Stimulated activated naive CD8-positive, alpha-beta T cell treated with anti-CD3 and anti-CD28 coated beads, Interleukin-15, amount 100 ng/mL, for 72 hours (primary cell): Measurements from ENCODE around the gene TMEM121B.

Experiments used
- ATAC-seq: fragments of 150-1000 bp; cut with Tn5 transposase; 2 replicates; pipeline ENCODE4 v1.10.0; 2021; ENCODE audit warnings: mild to moderate bottlenecking, moderate library complexity
- DNase-seq, 2 donors: peaks; one replicate each; pipeline ENCODE4 v3.0.0; 2021 to 2022
- H3K27ac Mint-ChIP-seq, 2 donors: one replicate each; pipeline ENCODE4 v1.8.0; 2022; ENCODE audit warnings: mild to moderate bottlenecking in 2 of 2, mixed read lengths in 2 of 2, moderate library complexity in 2 of 2
- H3K27me3 Mint-ChIP-seq: one replicate; pipeline ENCODE4 v1.8.0; 2022; ENCODE audit warnings: mixed read lengths
- H3K4me1 Mint-ChIP-seq: one replicate; pipeline ENCODE4 v1.8.0; 2022; ENCODE audit warnings: mild to moderate bottlenecking, mixed read lengths
- H3K4me3 Mint-ChIP-seq, 2 donors: one replicate each; pipeline ENCODE4 v1.8.0; 2022; ENCODE audit warnings: mild to moderate bottlenecking in 2 of 2, mixed read lengths in 2 of 2, moderate library complexity in 1 of 2
- H3K9me3 Mint-ChIP-seq, 2 donors: one replicate each; pipeline ENCODE4 v1.8.0; 2022; ENCODE audit warnings: mixed read lengths in 2 of 2

The TMEM121B gene

DNA sequence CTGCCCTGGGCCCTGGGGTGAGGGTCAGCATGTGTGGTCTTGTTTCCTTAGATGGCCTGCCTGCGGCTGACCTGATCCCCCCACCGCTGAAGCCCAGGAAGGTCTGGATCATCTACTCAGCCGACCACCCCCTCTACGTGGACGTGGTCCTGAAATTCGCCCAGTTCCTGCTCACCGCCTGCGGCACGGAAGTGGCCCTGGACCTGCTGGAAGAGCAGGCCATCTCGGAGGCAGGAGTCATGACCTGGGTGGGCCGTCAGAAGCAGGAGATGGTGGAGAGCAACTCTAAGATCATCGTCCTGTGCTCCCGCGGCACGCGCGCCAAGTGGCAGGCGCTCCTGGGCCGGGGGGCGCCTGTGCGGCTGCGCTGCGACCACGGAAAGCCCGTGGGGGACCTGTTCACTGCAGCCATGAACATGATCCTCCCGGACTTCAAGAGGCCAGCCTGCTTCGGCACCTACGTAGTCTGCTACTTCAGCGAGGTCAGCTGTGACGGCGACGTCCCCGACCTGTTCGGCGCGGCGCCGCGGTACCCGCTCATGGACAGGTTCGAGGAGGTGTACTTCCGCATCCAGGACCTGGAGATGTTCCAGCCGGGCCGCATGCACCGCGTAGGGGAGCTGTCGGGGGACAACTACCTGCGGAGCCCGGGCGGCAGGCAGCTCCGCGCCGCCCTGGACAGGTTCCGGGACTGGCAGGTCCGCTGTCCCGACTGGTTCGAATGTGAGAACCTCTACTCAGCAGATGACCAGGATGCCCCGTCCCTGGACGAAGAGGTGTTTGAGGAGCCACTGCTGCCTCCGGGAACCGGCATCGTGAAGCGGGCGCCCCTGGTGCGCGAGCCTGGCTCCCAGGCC is 12.7 kb downstream of the TMEM121B start:
- no peak for ATAC-seq

DNA sequence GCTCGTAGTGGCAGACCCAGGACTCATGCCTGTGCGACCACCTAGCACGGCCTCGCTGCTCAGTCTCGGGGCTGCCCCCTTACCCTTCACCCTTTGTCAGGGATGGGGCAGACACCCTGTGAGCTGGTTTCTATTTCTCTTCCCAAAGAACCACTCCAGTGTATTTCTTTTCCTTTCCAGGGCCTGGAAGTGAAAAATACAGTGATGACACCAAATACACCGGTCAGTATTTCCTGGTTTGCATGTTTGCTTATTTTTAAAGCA is 13.7 kb downstream of the TMEM121B start:
- no peaks in the 10 kb centered on the region for H3K27me3 Mint-ChIP-seq
- no peak for ATAC-seq
- no peak for DNase-seq
- H3K9me3 Mint-ChIP-seq = no peaks in the 10 kb centered on the region
- peaks cover 40% of the 10 kb centered on the region for H3K4me1 Mint-ChIP-seq
- H3K27ac Mint-ChIP-seq = no peak overlapping the region
- peak overlapping the region; percentile 71 to 79 for H3K4me3 Mint-ChIP-seq

More for the DNA sequence above, 12.7 kb downstream of the TMEM121B start:
- no peak overlapping the region for H3K27ac Mint-ChIP-seq
- H3K4me3 Mint-ChIP-seq = no peak overlapping the region
- peaks cover 39% of the 10 kb centered on the region for H3K4me1 Mint-ChIP-seq
- DNase-seq = no peak
- no peaks in the 10 kb centered on the region for H3K27me3 Mint-ChIP-seq
- no peaks in the 10 kb centered on the region for H3K9me3 Mint-ChIP-seq

DNA sequence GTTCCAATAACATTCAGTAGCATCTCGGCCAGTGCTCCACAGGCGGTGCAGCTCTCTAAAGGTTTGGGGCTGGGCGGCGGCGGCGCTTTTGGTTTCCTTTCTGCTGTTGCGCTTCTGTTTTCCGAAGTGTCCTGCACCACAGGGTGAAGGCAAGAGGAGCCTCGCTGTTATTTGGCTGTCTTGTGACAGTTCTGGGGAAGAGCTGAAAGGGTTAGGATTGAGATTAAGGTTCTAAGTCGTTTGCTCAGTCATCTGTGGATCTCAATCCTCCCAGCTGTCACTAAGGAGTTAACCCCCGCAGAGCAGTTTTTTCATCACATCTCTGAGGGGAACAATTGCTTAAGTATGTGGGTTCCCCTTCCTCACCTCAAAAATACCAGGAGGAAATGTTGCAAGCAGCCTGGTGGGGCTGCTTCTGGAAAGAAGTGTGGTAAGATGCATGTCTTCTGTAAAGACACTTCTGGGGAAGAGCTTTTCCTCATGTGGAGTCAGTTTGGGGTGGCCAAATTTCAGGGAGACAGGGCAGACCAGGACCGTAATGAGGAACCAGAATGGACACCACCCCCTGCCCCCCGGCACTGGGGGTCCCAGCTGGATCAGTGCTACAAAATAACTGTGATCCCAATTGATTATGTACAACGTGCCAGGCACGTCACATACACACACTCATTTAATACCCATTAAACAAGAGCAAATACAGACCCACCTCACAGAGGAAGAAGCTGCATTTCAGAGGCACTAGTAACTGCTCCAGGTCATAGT is 14.2 kb downstream of the TMEM121B start:
- Mint-ChIP-seq H3K4me3 (peak overlapping the region; percentile 71 to 79), H3K9me3 (no peaks in the 10 kb centered on the region), H3K27me3 (no peaks in the 10 kb centered on the region), H3K4me1 (peaks cover 45% of the 10 kb centered on the region), H3K27ac (peak overlapping the region; percentile 83 to 88)
- peak in 1 of 2 donors; percentile 49 for DNase-seq
- ATAC-seq = peak; percentile 85

GRCh38 chr22:17106161-17106784 is 14.9 kb downstream of the TMEM121B start:
- peak overlapping the region; percentile 83 to 88 for H3K27ac Mint-ChIP-seq
- ATAC-seq = peak; percentile 62
- H3K9me3 Mint-ChIP-seq = no peaks in the 10 kb centered on the region
- H3K4me1 Mint-ChIP-seq = peaks cover 51% of the 10 kb centered on the region
- no peak for DNase-seq
- H3K27me3 Mint-ChIP-seq = no peaks in the 10 kb centered on the region
- H3K4me3 Mint-ChIP-seq = peak overlapping the region; percentile 71 to 79

- H3K27me3 Mint-ChIP-seq = no peaks in the 10 kb centered on the region
- no peak for DNase-seq
- H3K27ac Mint-ChIP-seq = peak overlapping the region in 1 of 2 donors; percentile 88
- no peaks in the 10 kb centered on the region for H3K9me3 Mint-ChIP-seq
- peak overlapping the region; percentile 26 to 37 for H3K4me3 Mint-ChIP-seq
- ATAC-seq = no peak
- H3K4me1 Mint-ChIP-seq = peaks cover 51% of the 10 kb centered on the region
These were observed 15.7 kb downstream of the TMEM121B start for GRCh38 chr22:17105143-17106129.

DNA sequence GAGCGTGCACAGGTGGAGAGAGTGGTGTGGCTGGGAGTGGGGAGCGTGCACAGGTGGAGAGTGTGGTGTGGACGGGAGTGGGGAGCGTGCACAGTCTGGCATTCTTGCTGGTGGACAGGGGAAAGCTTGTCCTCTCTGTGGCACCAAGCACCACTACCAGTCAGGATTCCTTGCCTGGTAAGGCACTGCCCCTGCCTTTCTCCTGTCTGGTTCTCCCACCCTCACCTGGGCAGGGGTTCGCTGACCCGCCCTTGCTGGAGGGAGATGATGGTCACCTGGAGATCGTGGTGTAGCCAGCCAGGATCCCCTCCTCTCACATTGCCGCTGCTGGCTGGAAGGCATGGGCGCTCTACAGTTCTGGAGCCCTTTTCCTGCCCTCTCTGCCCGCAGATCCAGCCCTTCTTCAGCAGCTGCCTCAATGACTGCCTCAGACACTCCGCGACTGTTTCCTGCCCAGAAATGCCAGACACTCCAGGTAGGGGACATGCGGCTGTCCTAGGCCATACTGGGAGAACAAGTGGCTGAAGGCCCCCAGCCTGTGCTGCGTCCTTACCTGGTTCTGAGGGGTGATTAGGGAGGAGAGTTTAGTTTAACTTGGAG is 16.7 kb downstream of the TMEM121B start:
- Mint-ChIP-seq H3K4me1 (peaks cover 54% of the 10 kb centered on the region), H3K27ac (no peak overlapping the region), H3K4me3 (no peak overlapping the region), H3K9me3 (no peaks in the 10 kb centered on the region), H3K27me3 (no peaks in the 10 kb centered on the region)
- no peak for DNase-seq
- no peak for ATAC-seq

DNA sequence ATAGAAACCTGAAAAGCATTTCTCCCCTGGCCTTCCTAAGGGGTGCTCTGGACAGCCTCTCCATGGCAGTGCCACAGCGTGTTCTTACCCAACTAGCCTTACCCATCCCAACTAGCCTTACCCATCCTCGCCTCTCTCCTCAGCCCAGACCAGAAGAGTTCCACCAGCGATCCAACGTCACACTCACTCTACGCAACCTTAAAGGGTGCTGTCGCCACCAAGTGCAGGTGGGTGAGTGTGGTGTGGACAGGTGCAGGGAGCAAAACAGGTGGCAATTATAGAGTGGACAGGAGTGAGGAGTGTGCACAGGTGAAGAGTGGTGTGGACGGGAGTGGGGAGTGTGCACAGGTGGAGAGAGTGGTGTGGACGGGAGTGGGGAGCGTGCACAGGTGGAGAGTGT is 17.8 kb downstream of the TMEM121B start:
- DNase-seq (no peak), ATAC-seq (no peak)
- no peak overlapping the region for H3K27ac Mint-ChIP-seq
- no peak overlapping the region for H3K4me3 Mint-ChIP-seq
- peaks cover 64% of the 10 kb centered on the region for H3K4me1 Mint-ChIP-seq
- H3K9me3 Mint-ChIP-seq = no peaks in the 10 kb centered on the region
- no peaks in the 10 kb centered on the region for H3K27me3 Mint-ChIP-seq

- H3K4me1 Mint-ChIP-seq = peaks cover 68% of the 10 kb centered on the region
- H3K9me3 Mint-ChIP-seq = no peaks in the 10 kb centered on the region
- H3K4me3 Mint-ChIP-seq = no peak overlapping the region
- H3K27ac Mint-ChIP-seq = no peak overlapping the region
- ATAC-seq (no peak), DNase-seq (no peak)
- H3K27me3 Mint-ChIP-seq = no peaks in the 10 kb centered on the region
These were observed 18.9 kb downstream of the TMEM121B start for GRCh38 chr22:17102297-17102667.

- H3K27ac Mint-ChIP-seq = no peak overlapping the region
These were observed 19.5 kb downstream of the TMEM121B start for GRCh38 chr22:17101475-17102296.

DNA sequence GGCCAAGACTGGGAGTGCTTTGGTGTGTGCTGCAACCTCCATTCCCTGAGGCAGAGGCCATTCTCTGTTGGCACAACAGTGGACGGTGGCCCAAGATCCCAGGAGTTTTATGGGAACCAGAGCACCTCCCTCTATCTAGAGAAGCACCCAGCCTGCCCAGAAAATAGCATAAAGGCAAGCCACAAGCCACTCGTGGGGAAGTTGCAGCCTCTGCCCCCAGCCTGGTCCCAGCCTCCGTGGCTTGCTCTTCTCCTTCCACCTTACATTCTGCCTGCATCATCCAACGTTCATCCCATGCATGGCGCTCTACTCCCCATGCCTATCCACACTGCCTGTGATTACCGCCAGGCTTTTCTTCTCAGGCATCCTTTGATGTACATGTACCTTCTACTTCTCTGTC is 20.5 kb downstream of the TMEM121B start:
- no peak for ATAC-seq
- H3K27ac Mint-ChIP-seq = no peak overlapping the region
- DNase-seq = no peak
- H3K4me1 Mint-ChIP-seq = peaks cover 67% of the 10 kb centered on the region
- no peaks in the 10 kb centered on the region for H3K27me3 Mint-ChIP-seq
- H3K4me3 Mint-ChIP-seq = no peak overlapping the region
- H3K9me3 Mint-ChIP-seq = no peaks in the 10 kb centered on the region

More at GRCh38 chr22:17101475-17102296, 19.5 kb downstream of the TMEM121B start:
- Mint-ChIP-seq H3K4me1 (peaks cover 68% of the 10 kb centered on the region), H3K27me3 (no peaks in the 10 kb centered on the region), H3K9me3 (no peaks in the 10 kb centered on the region), H3K4me3 (no peak overlapping the region)
- ATAC-seq (no peak), DNase-seq (no peak)

- Mint-ChIP-seq H3K9me3 (no peaks in the 10 kb centered on the region), H3K4me3 (peak overlapping the region in 1 of 2 donors; percentile 20), H3K27me3 (no peaks in the 10 kb centered on the region), H3K27ac (no peak overlapping the region), H3K4me1 (peaks cover 77% of the 10 kb centered on the region)
- DNase-seq (no peak), ATAC-seq (peak; percentile 88)
These were observed 22.8 kb downstream of the TMEM121B start for GRCh38 chr22:17098379-17098819.

DNA sequence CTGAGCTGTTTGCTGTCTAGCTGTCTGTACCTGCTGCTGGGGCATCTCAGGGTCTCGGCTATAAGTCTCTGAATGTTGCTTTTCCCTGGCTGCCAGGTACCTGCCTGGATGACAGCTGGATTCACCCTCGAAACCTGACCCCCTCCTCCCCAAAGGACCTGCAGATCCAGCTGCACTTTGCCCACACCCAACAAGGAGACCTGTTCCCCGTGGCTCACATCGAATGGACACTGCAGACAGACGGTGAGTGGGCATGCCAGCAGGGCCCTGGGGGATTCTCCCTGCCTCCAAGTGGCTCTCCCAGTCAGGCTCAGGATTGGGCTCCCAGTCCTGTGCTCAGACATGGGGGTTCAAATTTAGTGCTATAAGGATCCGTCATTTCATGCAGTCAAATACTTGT is 23.5 kb downstream of the TMEM121B start:
- H3K27me3 Mint-ChIP-seq = no peaks in the 10 kb centered on the region
- no peak for ATAC-seq
- H3K4me3 Mint-ChIP-seq = peak overlapping the region in 1 of 2 donors; percentile 20
- DNase-seq = no peak
- H3K27ac Mint-ChIP-seq = peak overlapping the region in 1 of 2 donors; percentile 16
- H3K4me1 Mint-ChIP-seq = peaks cover 84% of the 10 kb centered on the region
- H3K9me3 Mint-ChIP-seq = no peaks in the 10 kb centered on the region

GRCh38 chr22:17097062-17097461 is 24.1 kb downstream of the TMEM121B start:
- Mint-ChIP-seq H3K27me3 (no peaks in the 10 kb centered on the region), H3K4me1 (peaks cover 85% of the 10 kb centered on the region), H3K9me3 (no peaks in the 10 kb centered on the region), H3K27ac (no peak overlapping the region), H3K4me3 (no peak overlapping the region)
- ATAC-seq (no peak), DNase-seq (no peak)

GRCh38 chr22:17096071-17096470 is 25.1 kb downstream of the TMEM121B start:
- ATAC-seq = no peak
- H3K4me1 Mint-ChIP-seq = peaks cover 85% of the 10 kb centered on the region
- H3K27ac Mint-ChIP-seq = no peak overlapping the region

More at GRCh38 chr22:17096071-17096470, 25.1 kb downstream of the TMEM121B start:
- Mint-ChIP-seq H3K4me3 (no peak overlapping the region), H3K9me3 (no peaks in the 10 kb centered on the region), H3K27me3 (no peaks in the 10 kb centered on the region)
- DNase-seq = no peak
